DMS 273 (cell line): ENCODE results near the gene GRM4.
A peak's percentile ranks its signal among the peaks of the same experiment; 100 is the strongest.

Source experiments
- DNase-seq: peaks from one replicate; lab custom pipeline; 2025; ENCODE audit not compliant: unreplicated experiment; lab: John Stamatoyannopoulos, UW

The GRM4 gene

DNA sequence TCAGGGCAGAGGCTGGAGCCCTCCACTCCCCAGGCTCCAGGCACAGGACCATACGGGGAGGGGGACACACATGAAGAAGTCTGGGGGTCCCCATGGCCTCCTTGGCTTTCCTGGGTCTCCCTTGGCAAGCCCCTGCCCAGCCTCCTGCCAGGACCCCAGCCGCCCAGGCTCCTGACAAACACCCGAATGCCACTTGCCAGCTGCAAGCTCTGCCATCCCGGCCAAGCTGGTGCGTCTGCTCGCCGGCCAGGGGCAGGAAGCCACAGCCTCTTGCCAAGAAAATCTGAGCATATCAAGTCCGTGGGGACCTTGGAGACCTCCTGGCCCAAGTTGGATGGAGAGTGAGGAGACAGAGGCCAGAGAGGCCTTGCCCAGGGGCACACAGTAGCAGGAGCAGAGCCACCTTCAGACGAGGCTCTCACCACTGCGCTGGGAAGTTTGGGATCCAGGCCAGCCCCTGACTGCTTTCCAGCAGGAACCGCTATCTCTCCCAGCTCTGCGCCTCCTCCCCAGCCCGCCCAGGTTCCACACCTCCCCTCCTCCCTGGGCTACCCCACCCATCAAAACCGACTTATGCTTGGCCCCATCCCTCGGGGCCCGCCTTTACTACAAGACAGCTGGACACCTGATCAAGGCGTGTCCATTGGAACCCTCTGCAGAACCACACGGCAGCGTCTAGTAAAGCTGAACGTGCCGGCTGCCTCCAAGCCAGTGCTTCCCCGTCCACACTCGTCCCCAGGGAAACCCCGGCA lies 80.2 kb downstream of the GRM4 start:
- peak; percentile 91 for DNase-seq

DNA sequence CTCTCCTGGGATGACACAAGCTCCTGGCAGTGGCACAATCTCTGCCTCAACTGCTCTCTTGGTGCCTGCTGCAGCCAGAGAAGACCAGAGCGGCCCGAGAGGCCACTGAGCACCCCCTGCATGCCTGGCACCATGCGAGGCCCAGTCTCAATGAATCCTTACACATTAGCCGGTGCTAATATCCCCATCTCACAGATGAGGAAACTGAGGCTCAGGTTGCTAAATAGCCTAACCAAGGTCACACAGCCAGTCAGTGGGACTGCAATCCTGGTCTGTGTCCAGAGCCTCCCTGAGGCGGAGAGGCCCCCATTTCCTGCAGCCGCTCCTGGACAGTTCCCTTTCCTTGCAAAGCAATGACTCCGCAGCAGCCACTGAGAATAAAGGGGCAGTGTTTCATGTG lies 81.2 kb downstream of the GRM4 start:
- DNase-seq = no peak

DNA sequence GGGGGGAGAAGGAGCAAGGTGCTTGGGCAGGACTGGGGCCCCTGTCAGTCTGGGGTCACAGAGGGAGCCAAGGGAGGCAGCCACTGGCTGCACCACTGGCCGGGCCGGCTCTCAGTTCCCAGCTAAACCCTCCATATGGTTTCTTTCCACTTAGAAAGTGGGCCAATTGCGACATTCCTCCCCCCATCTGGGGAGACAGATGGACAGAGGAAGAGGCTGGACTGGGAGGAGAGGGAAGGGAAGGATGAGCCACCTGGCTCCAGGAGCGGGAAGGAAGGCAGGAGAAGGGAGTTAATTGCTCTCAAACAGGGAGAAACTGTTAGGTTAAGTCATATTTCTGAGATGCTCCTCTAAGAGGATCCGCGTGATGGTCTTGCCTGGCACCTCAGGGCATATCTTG lies 82.2 kb downstream of the GRM4 start:
- peak; percentile 98 for DNase-seq

DNA sequence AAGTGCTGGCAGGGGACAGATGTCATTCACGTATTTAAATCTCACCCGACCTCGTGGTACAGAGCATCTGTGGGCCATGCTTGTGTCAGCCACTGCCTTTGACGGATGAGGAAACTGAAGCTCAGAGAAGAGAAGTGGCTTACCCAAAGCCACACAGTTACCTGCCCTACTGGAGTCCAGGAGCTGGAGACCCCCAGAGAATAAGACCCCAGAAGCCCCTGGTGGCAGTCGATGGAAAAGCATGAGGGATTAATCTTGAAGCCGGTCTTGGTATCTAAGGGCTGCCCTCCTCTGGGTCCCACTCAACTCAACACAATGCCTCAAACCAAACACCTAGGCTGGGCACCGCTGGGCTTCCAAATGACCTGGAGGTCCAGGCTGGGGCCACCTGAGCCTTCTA lies 83.1 kb downstream of the GRM4 start:
- peak; percentile 41 for DNase-seq

- no peak for DNase-seq
These were observed 83.7 kb downstream of the GRM4 start for GRCh38 chr6:34062156-34062555.

DNA sequence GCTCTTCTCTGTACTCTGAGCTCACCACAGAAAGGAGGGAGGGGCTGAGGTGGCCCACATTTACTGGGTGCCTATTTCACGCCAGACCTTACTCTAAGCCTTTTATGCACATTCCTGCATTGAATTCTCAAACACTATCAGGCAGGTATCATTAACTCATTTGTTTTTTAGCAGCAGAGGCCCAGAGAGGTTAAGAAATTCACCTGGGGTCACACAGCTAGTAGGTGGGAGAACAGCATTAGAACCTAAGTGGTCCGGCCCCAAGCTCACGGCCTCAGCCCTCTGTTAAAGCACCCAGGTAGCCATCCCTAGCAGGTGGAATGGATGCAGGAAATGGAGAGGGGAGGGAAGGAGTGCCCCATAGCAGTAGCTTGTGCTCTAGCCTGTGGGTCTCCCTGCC lies 84.5 kb downstream of the GRM4 start:
- no peak for DNase-seq

DNA sequence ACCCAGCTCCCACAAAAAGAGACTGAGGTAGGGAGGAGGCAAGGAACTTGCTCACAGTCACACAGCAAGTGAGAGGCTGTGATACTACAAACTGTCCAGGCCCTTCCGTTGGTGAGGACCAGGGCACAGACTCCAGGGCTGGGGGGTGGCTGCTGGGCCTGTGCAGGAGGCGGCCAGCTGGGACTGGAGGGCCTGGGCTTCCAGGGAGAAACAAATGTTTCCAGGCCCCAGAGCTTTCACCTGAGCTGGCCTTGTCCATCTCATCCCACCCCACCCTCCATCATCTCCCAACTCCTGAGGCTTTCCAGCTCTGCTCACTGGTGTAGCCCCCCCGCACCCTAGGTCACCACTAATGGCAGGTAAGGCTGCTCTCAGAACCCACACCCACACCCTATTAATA lies 86.0 kb downstream of the GRM4 start:
- DNase-seq = no peak

- peak; percentile 39 for DNase-seq
These were observed 86.7 kb downstream of the GRM4 start for GRCh38 chr6:34059136-34059731.

GRCh38 chr6:34057790-34058189 lies 88.1 kb downstream of the GRM4 start:
- no peak for DNase-seq

DNA sequence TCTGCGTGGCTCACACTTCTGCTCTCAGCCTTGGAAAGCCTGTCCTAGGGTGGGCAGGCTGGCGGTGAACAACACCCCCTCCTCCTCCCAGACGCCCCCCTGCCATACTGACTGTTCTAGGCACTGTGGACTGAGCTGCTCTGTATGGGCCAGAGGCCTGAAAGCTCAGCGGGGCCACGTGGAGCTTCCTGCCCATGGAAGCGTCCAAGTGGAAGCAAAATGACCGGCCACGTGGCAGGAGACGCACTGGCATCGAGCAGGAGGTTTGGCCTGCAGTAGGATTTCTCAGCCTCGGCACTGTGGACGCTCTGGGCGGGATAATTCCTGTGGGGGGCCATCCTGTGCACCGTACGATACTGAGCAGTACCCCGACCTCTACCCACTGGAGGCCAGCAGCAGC lies 88.7 kb downstream of the GRM4 start:
- DNase-seq = no peak

- peak; percentile 33 for DNase-seq
These were observed 89.4 kb downstream of the GRM4 start for GRCh38 chr6:34056305-34057108.

DNA sequence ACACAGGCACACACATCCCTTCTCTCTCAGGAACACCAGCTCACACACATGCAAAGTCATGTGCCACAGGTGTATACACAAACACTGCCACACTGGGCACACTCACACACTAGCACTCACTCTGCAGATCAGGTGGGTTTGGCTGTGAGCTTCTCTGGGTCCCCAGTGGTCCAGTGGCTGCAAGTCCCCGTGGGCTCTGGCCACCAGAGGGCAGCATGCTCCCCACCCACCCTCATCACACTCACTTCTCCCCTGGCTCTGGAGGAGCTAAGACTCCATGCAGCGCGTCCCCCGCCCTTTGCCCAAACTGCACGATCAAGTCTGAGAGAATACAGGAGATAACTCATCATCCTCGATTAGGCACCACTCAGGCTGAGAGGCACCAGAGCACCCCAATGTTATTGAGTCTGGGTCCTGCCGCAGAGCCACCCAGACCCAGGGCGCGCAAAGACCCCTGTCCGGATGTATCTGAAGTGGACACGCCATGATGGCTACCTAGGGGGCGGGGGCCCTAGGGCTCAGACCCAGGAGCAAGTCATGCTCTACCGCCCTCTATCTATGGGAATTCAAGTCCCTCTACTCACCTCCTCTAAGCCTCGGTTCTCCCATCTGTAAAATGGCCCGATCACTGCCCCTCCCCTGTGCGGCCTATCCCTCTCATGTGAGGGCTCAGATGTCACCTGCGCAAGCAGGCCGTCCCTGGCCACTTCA lies 90.5 kb downstream of the GRM4 start:
- DNase-seq = peak; percentile 88

DNA sequence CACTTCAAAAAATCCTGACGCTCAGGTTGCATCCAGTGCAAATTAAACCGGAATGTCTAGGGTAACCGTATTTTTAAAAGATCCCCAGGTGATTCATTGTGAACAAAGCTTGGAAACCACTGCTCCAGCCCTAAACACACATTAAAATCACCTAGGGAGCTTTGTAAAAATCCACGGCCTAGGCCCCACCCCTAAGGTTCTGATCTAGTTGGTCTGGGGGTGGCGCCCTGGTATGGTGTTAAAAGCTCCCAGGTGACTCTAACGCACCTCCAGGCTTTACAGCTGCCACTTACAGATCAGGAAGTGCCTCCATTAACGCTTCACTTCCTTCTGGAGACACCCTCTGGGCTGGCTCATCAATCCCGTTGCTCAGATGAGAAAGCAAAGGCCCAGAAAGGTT lies 92.2 kb downstream of the GRM4 start:
- DNase-seq = no peak

- DNase-seq = no peak
These were observed 92.8 kb downstream of the GRM4 start for GRCh38 chr6:34052918-34053608.

- DNase-seq = no peak
These were observed 93.6 kb downstream of the GRM4 start for GRCh38 chr6:34052071-34052825.

DNA sequence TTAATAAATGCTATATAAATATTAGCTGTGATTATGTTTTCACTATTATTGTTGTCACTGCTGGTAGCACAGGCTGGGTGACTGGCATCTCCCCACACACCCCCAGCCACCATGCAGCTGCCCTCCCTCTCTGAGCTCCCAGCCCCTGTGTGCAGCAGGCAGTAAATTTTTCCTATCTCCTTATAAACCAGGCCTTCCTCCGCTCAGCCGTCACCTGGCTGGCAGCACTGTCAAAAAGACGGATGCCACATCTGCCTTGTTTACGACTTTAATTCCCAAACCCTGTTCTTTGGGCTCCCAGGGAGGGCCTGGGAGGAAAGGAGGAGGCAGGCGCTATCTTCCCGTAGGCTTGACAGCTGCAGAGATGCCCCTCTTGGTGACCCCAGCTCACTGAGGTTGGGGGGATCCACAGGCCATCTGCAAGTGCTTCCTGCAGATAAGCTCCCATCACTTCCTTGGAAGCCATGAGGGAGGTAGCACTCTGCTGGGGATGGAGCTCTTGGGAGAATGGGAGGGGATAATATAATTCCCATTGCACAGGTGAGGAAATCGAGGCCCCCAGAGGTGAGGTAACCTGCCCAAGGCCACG lies 94.5 kb downstream of the GRM4 start:
- no peak for DNase-seq

DNA sequence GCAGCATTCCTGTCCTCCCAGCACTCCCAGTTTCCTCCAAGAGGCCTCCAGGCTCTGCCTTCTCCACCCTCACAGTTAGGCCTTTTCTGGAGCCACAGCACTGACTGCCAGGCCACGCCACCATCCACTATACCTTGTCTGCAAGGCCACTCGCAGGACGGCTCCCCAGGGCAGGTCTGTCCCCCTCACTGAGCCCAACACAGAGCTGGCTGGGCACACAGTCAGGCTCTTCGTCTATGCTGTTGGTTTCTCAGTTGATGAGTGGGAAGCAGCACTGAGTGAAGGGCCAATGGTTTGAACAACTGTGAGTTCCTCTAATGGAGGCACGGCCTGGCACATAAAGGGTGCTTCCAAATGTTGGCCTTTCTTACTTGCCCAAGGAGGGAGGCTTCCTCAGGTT lies 95.2 kb downstream of the GRM4 start:
- no peak for DNase-seq

- DNase-seq = peak; percentile 32
These were observed 96.2 kb downstream of the GRM4 start for GRCh38 chr6:34049395-34050342.
